Neural cell (in vitro differentiated cells): ENCODE measurements around the gene SAMD15. TPM values are rescaled to one million over a fixed set of nuclear protein-coding genes. Genes with fewer than 3 reads are reported as not detected.

Source experiments
- H2AFZ ChIP-seq: fragments of 200-600, 300-800 bp; sonication (generic), shearing (Covaris generic); 2 replicates; pipeline ENCODE4 v1.6.0; 2014; ENCODE audit warnings: low read depth, mild to moderate bottlenecking, antibody characterized with exemption, low read length, moderate library complexity
- H3F3A ChIP-seq: fragments of 200-600 bp; shearing (Covaris generic); 2 replicates; pipeline ENCODE4 v1.6.1; 2016; ENCODE audit warnings: mild to moderate bottlenecking, moderate library complexity, mixed read lengths, antibody characterized with exemption, low read length; ENCODE audit not compliant: insufficient read depth, poor library complexity, severe bottlenecking
- H3K27ac ChIP-seq: fragments of 200-600, 300-800 bp; sonication (generic), shearing (Covaris generic); 2 replicates; pipeline ENCODE4 v1.5.1; 2014; ENCODE audit warnings: mild to moderate bottlenecking, low read length, moderate library complexity
- H3K27me3 ChIP-seq: fragments of 300-800, 200-600 bp; sonication (generic), shearing (Covaris generic); 2 replicates; pipeline ENCODE4 v1.6.0; 2014; ENCODE audit warnings: mild to moderate bottlenecking, low read depth, low read length, moderate library complexity; ENCODE audit not compliant: insufficient read depth
- H3K36me3 ChIP-seq: fragments of 300-800, 200-600 bp; sonication (generic), shearing (Covaris generic); 2 replicates; pipeline ENCODE4 v1.5.1; 2014; ENCODE audit warnings: mild to moderate bottlenecking, antibody characterized with exemption, low read length, moderate library complexity; ENCODE audit not compliant: insufficient read depth
- H3K4me2 ChIP-seq: fragments of 300-800, 200-600 bp; sonication (generic), shearing (Covaris generic); 2 replicates; pipeline ENCODE4 v1.6.0; 2014; ENCODE audit warnings: mild to moderate bottlenecking, low read length
- H3K4me3 ChIP-seq: fragments of 300-800, 200-600 bp; sonication (generic), shearing (Covaris generic); 2 replicates; pipeline ENCODE4 v1.5.1; 2014; ENCODE audit warnings: mild to moderate bottlenecking, low read length, moderate library complexity
- H3K79me2 ChIP-seq: fragments of 200-600 bp; shearing (Covaris generic); replicated peaks from 2 replicates; pipeline ENCODE4 v1.6.0; 2014; ENCODE audit warnings: mild to moderate bottlenecking, low read length, moderate library complexity; ENCODE audit not compliant: insufficient read depth
- H3K9ac ChIP-seq: fragments of 300-800, 200-600 bp; sonication (generic), shearing (Covaris generic); 2 replicates; pipeline ENCODE4 v1.6.1; 2016; ENCODE audit warnings: mild to moderate bottlenecking, low read length, mixed read lengths
- H3K9me2 ChIP-seq: fragments of 200-600 bp; shearing (Covaris generic); 2 replicates; pipeline ENCODE4 v1.6.1; 2016; ENCODE audit warnings: mild to moderate bottlenecking, low read length, mixed read lengths; ENCODE audit not compliant: insufficient read depth
- H3K9me3 ChIP-seq: fragments of 200-600, 300-800 bp; sonication (generic), shearing (Covaris generic); 2 replicates; pipeline ENCODE4 v1.6.1; 2016; ENCODE audit warnings: mild to moderate bottlenecking, mixed run types, low read length, moderate library complexity, mixed read lengths
- H4K20me1 ChIP-seq: fragments of 200-600 bp; shearing (Covaris generic); 2 replicates; pipeline ENCODE4 v1.6.1; 2016; ENCODE audit warnings: mild to moderate bottlenecking, mixed run types; ENCODE audit not compliant: insufficient read depth
- CTCF ChIP-seq: fragments of 450-650 bp; IDR thresholded peaks from 2 replicates; pipeline ENCODE4 v1.5.1; 2014; ENCODE audit warnings: antibody characterized with exemption, mild to moderate bottlenecking, moderate library complexity; ENCODE audit not compliant: poor library complexity, severe bottlenecking
- EP300 ChIP-seq: fragments of 450-650 bp; conservative IDR thresholded peaks from 2 replicates; pipeline ENCODE4 v1.6.1; 2014; ENCODE audit warnings: antibody characterized with exemption, mild to moderate bottlenecking, moderate library complexity; ENCODE audit not compliant: poor library complexity, severe bottlenecking
- EZH2 ChIP-seq: fragments of 200-600, 300-800 bp; shearing (Covaris generic), sonication (generic); IDR thresholded peaks from 2 replicates; pipeline ENCODE4 v1.6.1; 2014; ENCODE audit warnings: antibody characterized with exemption, low read length, borderline replicate concordance, mild to moderate bottlenecking; ENCODE audit not compliant: insufficient read depth, poor library complexity, severe bottlenecking
- MXI1 ChIP-seq: fragments of 450-650 bp; conservative IDR thresholded peaks from 2 replicates; pipeline ENCODE4 v1.6.1; 2014; ENCODE audit warnings: antibody characterized with exemption, mild to moderate bottlenecking; ENCODE audit not compliant: poor library complexity, severe bottlenecking
- POLR2AphosphoS5 ChIP-seq: IDR thresholded peaks from 2 replicates; pipeline ENCODE4 v1.6.1; 2012
- RAD21 ChIP-seq: fragments of 450-650 bp; conservative IDR thresholded peaks from 2 replicates; pipeline ENCODE4 v1.6.1; 2014; ENCODE audit warnings: antibody characterized with exemption, mild to moderate bottlenecking, moderate library complexity
- REST ChIP-seq: IDR thresholded peaks from 2 replicates; pipeline ENCODE4 v1.6.1; 2012; ENCODE audit warnings: borderline replicate concordance
- SMC3 ChIP-seq: fragments of 450-650 bp; conservative IDR thresholded peaks from 2 replicates; pipeline ENCODE4 v1.6.1; 2014; ENCODE audit warnings: antibody characterized with exemption, mild to moderate bottlenecking, moderate library complexity; ENCODE audit not compliant: poor library complexity
- TAF1 ChIP-seq: IDR thresholded peaks from 2 replicates; pipeline ENCODE4 v1.6.1; 2012; ENCODE audit warnings: low read depth
- polyA plus RNA-seq: library from polyadenylated mRNA; depleted of rRNA; stranded (reverse); fragments of >200 nt; gene quantifications from 2 replicates; pipeline ENCODE4 v1.2.3, GENCODE V29; 2014

Gene SAMD15
- polyA plus RNA-seq, 1 donor from 2014 or later = 2.8 TPM

- Histone ChIP-seq H3F3A (no peaks in the 10 kb centered on the region), H3K9me2 (no peaks in the 10 kb centered on the region), H3K27ac (no peak overlapping the region), H3K4me2 (no peak overlapping the region), H3K9ac (no peak overlapping the region), H3K79me2 (no peaks in the 10 kb centered on the region), H3K27me3 (no peaks in the 10 kb centered on the region), H4K20me1 (no peaks in the 10 kb centered on the region), H3K4me3 (no peak overlapping the region), H2AFZ (no peak overlapping the region), H3K36me3 (peaks cover 7% of the 10 kb centered on the region), H3K9me3 (no peaks in the 10 kb centered on the region)
- TF ChIP-seq MXI1 (no peak), CTCF (no peak), REST (no peak), EZH2 (no peak), TAF1 (no peak), EP300 (no peak), SMC3 (no peak), POLR2AphosphoS5 (no peak), RAD21 (no peak)
Observed at GRCh38 chr14:77438596-77438995, 61.4 kb downstream of the SAMD15 start.

DNA sequence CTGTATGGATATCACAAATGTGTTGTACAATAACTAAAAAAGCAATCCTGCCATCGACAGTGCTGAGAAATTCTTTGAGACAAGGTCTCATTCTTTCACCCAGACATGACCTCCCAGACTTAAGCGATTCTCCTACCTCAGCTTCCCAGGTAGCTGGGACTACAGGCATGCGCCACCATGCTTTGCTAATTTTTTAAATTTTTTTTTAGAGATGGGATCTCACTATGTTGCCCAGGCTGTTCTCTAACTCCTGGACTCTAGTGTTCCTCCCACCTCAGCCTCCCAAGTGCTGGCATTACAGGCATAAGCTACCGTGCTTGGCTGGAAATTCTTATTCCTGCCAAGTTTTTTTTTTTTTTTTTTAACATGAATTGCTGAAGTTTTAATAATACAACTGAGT lies 62.7 kb downstream of the SAMD15 start:
- H4K20me1 ChIP-seq = no peaks in the 10 kb centered on the region
- H3K9me2 ChIP-seq = no peaks in the 10 kb centered on the region
- no peak overlapping the region for H3K9ac ChIP-seq
- peaks cover 7% of the 10 kb centered on the region for H3K36me3 ChIP-seq
- no peak overlapping the region for H2AFZ ChIP-seq
- H3K79me2 ChIP-seq = no peaks in the 10 kb centered on the region
- no peaks in the 10 kb centered on the region for H3K27me3 ChIP-seq
- no peak for TF ChIP-seq TAF1
- TF ChIP-seq RAD21 = no peak
- no peak for TF ChIP-seq REST
- no peak for TF ChIP-seq EP300
- TF ChIP-seq MXI1 = no peak
- H3K4me3 ChIP-seq = no peak overlapping the region
- H3F3A ChIP-seq = no peaks in the 10 kb centered on the region
- no peak overlapping the region for H3K27ac ChIP-seq
- H3K4me2 ChIP-seq = no peak overlapping the region
- H3K9me3 ChIP-seq = no peaks in the 10 kb centered on the region

Other genes with a start within 250 kb of the SAMD15 start
- gene ZDHHC22, start 235.6 kb upstream of the SAMD15 start, polyA plus RNA-seq = 4.3 and 5.1 TPM in 2 replicates
- gene TMEM63C, start 195.6 kb upstream of the SAMD15 start, polyA plus RNA-seq = 11.1 and 14.6 TPM in 2 replicates
- 0.87 and 2.5 TPM in 2 replicates for gene NGB, start 106.2 kb upstream of the SAMD15 start, polyA plus RNA-seq
- 9.6 and 11.5 TPM in 2 replicates for gene POMT2, start 56.5 kb upstream of the SAMD15 start, polyA plus RNA-seq
- gene GSTZ1, start 56.3 kb upstream of the SAMD15 start, polyA plus RNA-seq = 17.4 and 34.1 TPM in 2 replicates
- gene TMED8, start 285 bp upstream of the SAMD15 start, polyA plus RNA-seq = 15.6 and 16.5 TPM in 2 replicates
- gene NOXRED1, start 46.1 kb downstream of the SAMD15 start, polyA plus RNA-seq = 0.19 and 0.68 TPM in 2 replicates
- 31.1 and 39.5 TPM in 2 replicates for gene VIPAS39, start 80.2 kb downstream of the SAMD15 start, polyA plus RNA-seq
- gene AHSA1, start 80.7 kb downstream of the SAMD15 start, polyA plus RNA-seq = 207 and 239 TPM in 2 replicates
- 1.4 and 2.7 TPM in 2 replicates for gene ISM2, start 121.4 kb downstream of the SAMD15 start, polyA plus RNA-seq
- 12.0 and 15.1 TPM in 2 replicates for gene SPTLC2, start 239.3 kb downstream of the SAMD15 start, polyA plus RNA-seq